Activated CD8-positive, alpha-beta memory T cell treated with anti-CD3 and anti-CD28 coated beads for 36 hours (primary cell): Measurements from ENCODE around the gene STK40. TPM values are rescaled to one million over a fixed set of nuclear protein-coding genes. Genes with fewer than 3 reads are reported as not detected.

Source experiments
- CTCF ChIA-PET: fragments of 350-600 bp; sonication (Branson Sonifier 250); formaldehyde crosslinking; loops from one replicate; lab custom pipeline; 2021; ENCODE audit warnings: antibody characterized with exemption; lab: Charles Lee
- POLR2A ChIA-PET: fragments of 350-600 bp; sonication (Branson Sonifier 250); formaldehyde crosslinking; loops from one replicate; lab custom pipeline; 2021; ENCODE audit warnings: antibody characterized with exemption; lab: Charles Lee
- total RNA-seq, 2 experiments: library from RNA; stranded (reverse); gene quantifications; one replicate each; pipeline ENCODE4 v1.2.3, GENCODE V29; 2021

The STK40 gene, protein sequence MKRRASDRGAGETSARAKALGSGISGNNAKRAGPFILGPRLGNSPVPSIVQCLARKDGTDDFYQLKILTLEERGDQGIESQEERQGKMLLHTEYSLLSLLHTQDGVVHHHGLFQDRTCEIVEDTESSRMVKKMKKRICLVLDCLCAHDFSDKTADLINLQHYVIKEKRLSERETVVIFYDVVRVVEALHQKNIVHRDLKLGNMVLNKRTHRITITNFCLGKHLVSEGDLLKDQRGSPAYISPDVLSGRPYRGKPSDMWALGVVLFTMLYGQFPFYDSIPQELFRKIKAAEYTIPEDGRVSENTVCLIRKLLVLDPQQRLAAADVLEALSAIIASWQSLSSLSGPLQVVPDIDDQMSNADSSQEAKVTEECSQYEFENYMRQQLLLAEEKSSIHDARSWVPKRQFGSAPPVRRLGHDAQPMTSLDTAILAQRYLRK
- 10 to 100 TPM; 59.9 to 60.4 TPM for total RNA-seq

DNA sequence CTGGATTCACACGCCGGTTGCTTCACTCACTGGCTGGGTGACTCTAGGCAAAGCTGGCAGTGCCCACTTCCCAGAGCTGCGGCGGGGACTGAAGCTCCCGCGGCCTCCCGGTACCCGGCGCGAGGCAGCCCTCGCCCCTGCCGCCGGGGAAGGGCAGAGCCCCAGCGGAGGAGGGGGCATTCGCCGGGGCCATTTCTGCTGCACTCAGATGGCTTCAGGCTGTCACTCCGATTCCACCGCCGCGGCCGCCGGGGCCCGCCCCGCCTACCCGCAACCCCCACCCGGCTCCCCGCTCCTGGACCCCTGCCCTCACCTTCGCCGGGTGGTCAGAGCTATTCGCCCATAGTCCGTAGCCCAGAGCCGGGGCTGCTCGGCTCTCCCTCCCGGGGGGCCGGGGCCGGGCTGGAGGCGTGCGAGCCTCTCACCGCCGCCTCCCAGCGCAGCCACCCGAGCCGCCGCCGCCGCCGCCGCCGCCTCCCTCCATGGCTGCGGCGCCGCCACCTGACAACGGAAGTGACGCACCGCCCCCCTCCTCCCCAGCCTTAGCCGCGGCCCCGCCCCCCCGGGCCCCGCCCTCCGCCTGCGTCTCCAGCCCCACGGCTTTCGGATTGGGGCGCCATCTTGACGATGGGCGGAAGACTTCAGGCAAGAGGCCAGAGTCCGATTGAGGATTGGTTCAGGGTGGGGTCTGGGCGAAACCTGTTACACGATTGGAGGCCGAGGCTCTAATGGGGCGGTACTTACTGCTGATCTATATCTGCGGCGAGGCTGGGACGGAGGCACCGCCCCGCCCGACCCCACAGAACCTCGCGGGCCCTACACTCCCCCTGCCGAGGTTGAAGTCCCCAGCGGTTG, at the start of gene STK40:
TSS of gene STK40 (minus strand) at position 515 of the 855 bp plus-strand sequence. CDS start 24,592 bp downstream, outside the sequence.
- POLR2A ChIA-PET: interaction anchor here (0.6 to 6.1 kb wide), 6 partner anchors 13 to 1094 kb away, joined by 3 to 104 read pairs (median 4); partner anchors contain the start of genes LSM10 and SH3D21

DNA sequence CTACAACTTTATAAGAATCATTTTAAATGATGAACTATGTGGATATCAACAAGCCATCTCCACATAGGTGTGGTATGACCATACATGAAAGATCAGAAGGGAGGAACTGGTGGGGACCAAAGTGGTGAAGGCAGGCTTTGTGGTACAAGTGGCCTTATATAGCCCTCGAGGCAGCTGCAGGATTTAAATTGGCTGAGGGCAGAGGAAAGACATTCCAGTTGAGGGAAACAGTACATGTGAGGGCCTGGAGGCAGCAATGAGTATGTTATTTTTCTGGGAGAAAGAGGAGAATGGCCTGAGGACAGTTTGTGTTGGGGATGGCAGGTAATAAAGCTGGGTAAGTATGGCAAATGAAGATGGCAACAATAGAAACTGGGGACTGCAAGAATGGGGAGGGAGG, 47.4 kb upstream of the STK40 start:
- CTCF ChIA-PET: no interaction called here

More for the DNA sequence above, at the start of gene STK40:
- CTCF ChIA-PET: interaction anchor here (0.8 to 2.0 kb wide), 6 partner anchors 11 to 236 kb away, joined by 3 to 16 read pairs (median 5); partner anchors contain the start of genes LSM10 and TRAPPC3

DNA sequence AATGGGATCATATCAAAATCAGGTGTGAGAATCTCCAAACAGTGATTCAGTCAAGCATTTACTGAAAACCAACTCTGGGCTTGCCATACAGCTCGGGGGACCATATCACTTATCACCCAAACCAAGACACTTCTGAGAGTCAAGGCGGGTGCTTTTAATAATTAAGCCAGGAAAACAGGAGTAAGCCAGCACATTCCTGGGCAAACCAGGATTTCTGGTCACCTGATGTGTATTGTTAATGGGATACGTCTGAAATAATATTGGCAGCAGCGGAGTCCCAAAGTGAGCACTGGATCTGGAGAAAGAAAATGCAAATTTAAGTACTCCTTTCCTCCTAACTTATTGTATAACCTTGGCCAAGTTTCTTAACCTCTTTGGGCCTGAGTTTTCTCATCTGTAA, 46.9 kb upstream of the STK40 start:
- POLR2A ChIA-PET: no interaction called here
- CTCF ChIA-PET: no interaction called here

More for the DNA sequence above, 47.4 kb upstream of the STK40 start:
- POLR2A ChIA-PET: no interaction called here

- ChIA-PET CTCF (interaction anchor here (0.7 kb wide), 1 partner anchor 1396 kb away, joined by 5 read pairs; no protein-coding TSS in a partner anchor), POLR2A (no interaction called here)
These were observed 40.1 kb upstream of the STK40 start for GRCh38 chr1:36425791-36426190.

- ChIA-PET CTCF (interaction anchor here (0.6 to 1.6 kb wide), 4 partner anchors 76 to 278 kb away, joined by 3 to 11 read pairs (median 3); no protein-coding TSS in a partner anchor), POLR2A (no interaction called here)
These were observed 35.9 kb upstream of the STK40 start for GRCh38 chr1:36421649-36422048.

GRCh38 chr1:36420836-36421317, 35.2 kb upstream of the STK40 start:
- ChIA-PET POLR2A (no interaction called here), CTCF (interaction anchor here (1.0 to 1.4 kb wide), 2 partner anchors 75 to 76 kb away, joined by 3 to 4 read pairs; no protein-coding TSS in a partner anchor)

- ChIA-PET POLR2A (interaction anchor here (0.5 kb wide), 1 partner anchor 20 kb away, joined by 3 read pairs; no protein-coding TSS in a partner anchor), CTCF (interaction anchor here (0.5 to 1.9 kb wide), 8 partner anchors 22 to 271 kb away, joined by 3 to 7 read pairs (median 4); partner anchors contain the start of genes EVA1B, LSM10, SH3D21 and TRAPPC3)
These were observed 34.7 kb upstream of the STK40 start for GRCh38 chr1:36420409-36420808.

DNA sequence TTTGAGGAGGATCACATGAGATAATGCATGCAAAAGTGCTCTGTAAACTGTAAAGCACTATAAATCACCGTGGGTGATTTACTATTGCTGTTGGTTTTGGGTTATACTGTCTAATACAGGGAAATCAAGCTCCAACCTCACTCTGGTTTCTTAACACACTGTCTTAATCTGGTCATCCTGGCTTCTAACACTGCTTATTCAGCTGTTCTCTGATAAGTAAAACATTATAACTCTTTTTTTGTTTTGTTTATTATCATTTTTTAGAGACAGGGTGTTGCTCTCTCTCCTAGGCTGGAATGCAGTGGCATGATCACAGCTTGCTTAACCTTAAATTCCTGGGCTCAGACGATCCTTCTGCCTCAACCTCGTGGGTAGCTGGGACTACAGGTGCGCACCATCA, 33.8 kb upstream of the STK40 start:
- ChIA-PET CTCF (interaction anchor here (0.7 to 1.9 kb wide), 8 partner anchors 39 to 270 kb away, joined by 3 to 7 read pairs (median 4); partner anchors contain the start of genes EVA1B, SH3D21 and TRAPPC3), POLR2A (no interaction called here)

GRCh38 chr1:36419140-36419539, 33.4 kb upstream of the STK40 start:
- ChIA-PET CTCF (interaction anchor here (0.7 to 1.9 kb wide), 6 partner anchors 39 to 270 kb away, joined by 3 to 7 read pairs (median 4); partner anchors contain the start of genes EVA1B, SH3D21 and TRAPPC3), POLR2A (no interaction called here)

DNA sequence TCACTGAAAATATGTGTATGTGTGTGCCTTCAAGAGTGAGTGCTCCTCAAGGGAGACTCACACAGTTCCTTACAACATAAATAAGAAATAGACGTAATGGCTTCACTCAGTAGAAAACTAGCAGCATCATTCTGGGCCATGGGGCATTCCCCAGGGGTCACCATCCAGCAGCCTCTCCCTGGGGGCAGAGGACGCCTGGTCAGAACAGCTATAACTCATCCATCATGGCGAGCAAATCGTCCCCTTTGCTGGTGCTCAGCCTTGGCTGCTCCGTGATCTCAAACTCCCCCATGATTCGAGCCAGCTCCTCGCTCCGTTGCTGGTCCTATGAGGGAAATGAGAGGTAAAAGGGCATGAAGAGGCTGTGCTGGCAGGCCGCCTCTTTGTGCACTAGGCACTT, 32.2 kb upstream of the STK40 start:
- POLR2A ChIA-PET: no interaction called here
- CTCF ChIA-PET: interaction anchor here (0.7 kb wide), 1 partner anchor 72 kb away, joined by 3 read pairs; no protein-coding TSS in a partner anchor

- POLR2A ChIA-PET: no interaction called here
- CTCF ChIA-PET: no interaction called here
These were observed 30.1 kb upstream of the STK40 start for GRCh38 chr1:36415661-36416326.

- ChIA-PET CTCF (no interaction called here), POLR2A (no interaction called here)
These were observed 28.7 kb upstream of the STK40 start for GRCh38 chr1:36414384-36414783.

DNA sequence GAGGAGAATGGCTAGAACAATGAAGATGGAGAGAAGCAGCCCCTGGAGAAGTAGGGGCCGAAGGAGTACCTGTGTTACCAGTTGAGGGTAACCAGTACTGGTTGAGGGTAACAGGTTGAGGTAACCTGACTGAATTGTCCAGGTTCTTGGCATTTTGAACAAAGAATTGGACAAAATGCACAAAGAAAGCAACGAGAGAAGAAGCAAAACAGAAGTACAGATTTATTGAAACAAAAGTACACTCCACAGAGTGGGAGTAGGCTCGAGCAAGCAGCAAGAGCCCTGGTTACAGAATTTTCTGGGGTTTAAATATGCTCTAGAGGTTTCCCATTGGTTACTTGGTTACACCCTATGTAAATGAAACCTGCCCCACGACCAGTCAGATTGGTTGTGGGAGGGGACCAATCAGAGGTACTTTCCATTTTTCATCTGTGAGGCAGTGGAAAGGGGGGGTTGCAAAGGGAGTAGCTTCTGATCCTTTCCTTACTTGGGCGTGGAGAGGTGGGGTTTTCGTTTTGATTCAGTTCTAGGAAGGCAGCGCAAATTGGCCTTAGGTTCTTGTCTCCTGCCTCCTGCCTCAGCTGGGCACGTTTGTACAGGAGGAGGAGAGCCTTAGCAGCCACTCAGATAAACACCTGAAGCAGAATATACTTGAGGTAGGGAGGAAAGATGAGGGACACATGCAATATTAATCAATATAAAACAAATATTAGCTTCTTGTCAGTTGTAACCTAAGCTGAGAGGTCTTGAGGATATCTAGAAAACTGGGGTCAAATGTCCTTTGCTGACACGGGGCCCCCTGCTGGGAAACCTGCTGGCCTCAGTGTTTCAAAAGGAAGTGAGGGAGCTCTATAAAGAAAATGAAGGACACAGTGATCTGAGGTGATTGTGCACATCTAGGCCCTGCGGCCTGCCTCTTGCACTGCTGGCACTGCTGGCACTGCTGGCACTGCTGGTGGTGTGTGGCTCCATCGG, 26.2 kb upstream of the STK40 start:
- ChIA-PET CTCF (interaction anchor here (0.6 to 1.4 kb wide), 9 partner anchors 9 to 122 kb away, joined by 3 to 4 read pairs (median 3); partner anchors contain the start of gene LSM10), POLR2A (interaction anchor here (0.7 to 1.1 kb wide), 2 partner anchors 11 to 14 kb away, joined by 4 read pairs; partner anchors contain the start of gene LSM10)

GRCh38 chr1:36408479-36408878, 22.8 kb upstream of the STK40 start:
- POLR2A ChIA-PET: interaction anchor here (0.7 kb wide), 1 partner anchor 36 kb away, joined by 4 read pairs; no protein-coding TSS in a partner anchor

DNA sequence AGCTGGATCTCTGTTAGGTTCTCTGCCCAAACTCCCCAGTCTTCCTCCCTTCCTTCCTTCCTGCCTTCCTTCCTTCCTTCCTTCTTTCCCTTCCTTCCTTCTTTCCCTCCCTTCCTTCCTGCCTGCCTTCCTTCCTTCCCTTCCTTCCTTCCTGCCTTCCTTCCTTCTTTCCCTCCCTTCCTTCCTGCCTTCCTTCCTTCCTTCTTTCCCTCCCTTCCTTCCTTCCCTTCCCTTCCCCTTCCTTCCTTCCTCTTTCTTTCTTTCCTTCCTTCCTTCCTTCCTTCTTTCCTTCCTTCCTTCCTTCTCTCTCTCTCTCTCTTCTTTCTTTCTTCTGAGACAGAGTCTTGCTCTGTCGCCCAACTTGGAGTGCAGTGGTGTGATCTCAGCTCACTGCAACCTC, 20.7 kb upstream of the STK40 start:
- ChIA-PET CTCF (interaction anchor here (0.6 kb wide), 1 partner anchor 1090 kb away, joined by 3 read pairs; no protein-coding TSS in a partner anchor), POLR2A (no interaction called here)

More at GRCh38 chr1:36408479-36408878, 22.8 kb upstream of the STK40 start:
- CTCF ChIA-PET: no interaction called here

DNA sequence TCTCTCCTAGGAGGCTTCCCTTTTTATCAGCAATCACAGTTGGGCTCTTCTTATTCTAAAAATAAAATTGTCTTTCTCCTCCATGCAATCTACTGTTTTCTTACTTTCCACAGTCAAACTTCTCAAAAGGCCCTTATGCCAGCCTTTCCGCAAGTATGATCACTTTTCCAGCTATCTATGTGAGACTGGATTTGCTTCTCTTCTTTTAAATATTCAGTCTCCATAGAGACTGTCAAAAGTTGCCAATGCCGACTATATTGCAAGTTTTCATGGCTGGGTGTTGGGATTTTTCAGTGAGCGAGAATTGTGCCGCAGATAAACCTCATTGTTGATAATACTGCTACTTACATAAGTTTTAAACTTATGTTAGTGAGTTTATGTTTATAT, 16.8 kb upstream of the STK40 start:
- ChIA-PET CTCF (interaction anchor here (1.1 kb wide), 1 partner anchor 10 kb away, joined by 3 read pairs; no protein-coding TSS in a partner anchor), POLR2A (interaction anchor here (0.6 kb wide), 1 partner anchor 1051 kb away, joined by 3 read pairs; no protein-coding TSS in a partner anchor)
